ENCODE results near the gene GAL3ST1.
"Not testable (repeated sequence)": the region's sequence is repeated elsewhere in the genome, so short reads cannot be mapped to it uniquely, and the experiment has no call there.

Gene GAL3ST1

DNA sequence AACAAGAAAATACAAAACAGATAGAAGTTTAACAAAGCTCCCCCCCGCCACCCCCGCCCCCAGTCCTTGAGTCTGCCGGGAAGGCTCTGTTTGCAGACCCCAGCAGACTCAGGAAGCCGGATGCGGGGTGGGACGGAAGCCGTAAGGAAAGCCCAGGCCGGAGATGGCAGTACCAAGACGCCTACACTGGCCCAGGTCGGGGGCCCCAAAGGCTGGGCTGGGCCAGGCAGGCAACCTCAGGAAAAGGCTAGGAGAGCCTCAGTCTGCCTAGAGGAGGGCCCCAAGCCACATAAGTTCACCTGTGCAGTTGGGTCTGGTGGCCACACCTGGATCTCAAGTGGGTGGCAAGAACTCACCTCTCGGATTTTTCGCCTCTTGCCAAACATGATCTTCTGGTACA lies 4.0 kb upstream of the GAL3ST1 start:
- Histone ChIP-seq H3K9me3 (ENCODE audit: control insufficient read depth, insufficient read depth, low read length) (no peaks in the 10 kb centered on the region), H3K4me1 (ENCODE audit: control insufficient read depth, insufficient read depth, low read length) (peaks cover 6% of the 10 kb centered on the region), H3K36me3 (ENCODE audit: control insufficient read depth, insufficient read depth, low read length) (peaks cover 71% of the 10 kb centered on the region), H3K4me3 (ENCODE audit: low read length) (no peak overlapping the region), H3K27ac (ENCODE audit: low read length) (no peak overlapping the region), H3K27me3 (ENCODE audit: control insufficient read depth, insufficient read depth, low read length) (no peaks in the 10 kb centered on the region)
- no CpG with 5 or more reads among the region's 12 CpGs for WGBS (ENCODE audit: insufficient coverage, insufficient read length)
- no peak for DNase-seq (ENCODE audit: low read depth, low spot score)

DNA sequence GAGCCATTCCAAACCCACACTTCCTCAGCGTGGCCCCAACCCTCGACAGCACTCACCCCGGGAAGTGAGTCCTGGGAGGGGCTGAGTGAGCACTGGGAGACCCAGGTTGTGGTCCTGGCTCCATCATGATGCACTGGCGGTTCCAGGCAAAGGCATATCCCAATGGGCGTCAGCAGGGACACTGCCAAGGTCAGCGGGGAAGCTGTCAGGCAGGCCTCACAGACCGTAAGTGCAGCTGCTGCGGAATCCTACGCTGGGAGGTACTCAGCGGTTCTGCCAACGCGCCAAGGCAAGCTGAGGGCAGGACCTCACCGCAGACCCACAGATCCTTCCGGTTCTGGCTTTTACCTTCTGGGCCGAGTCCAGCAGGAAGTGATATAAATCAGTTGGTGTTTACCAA lies 1.4 kb upstream of the GAL3ST1 start:
- Histone ChIP-seq H3K36me3 (ENCODE audit: control insufficient read depth, insufficient read depth, low read length) (peaks cover 49% of the 10 kb centered on the region), H3K27me3 (ENCODE audit: control insufficient read depth, insufficient read depth, low read length) (no peaks in the 10 kb centered on the region)
- no peak for DNase-seq (ENCODE audit: low read depth, low spot score)

DNA sequence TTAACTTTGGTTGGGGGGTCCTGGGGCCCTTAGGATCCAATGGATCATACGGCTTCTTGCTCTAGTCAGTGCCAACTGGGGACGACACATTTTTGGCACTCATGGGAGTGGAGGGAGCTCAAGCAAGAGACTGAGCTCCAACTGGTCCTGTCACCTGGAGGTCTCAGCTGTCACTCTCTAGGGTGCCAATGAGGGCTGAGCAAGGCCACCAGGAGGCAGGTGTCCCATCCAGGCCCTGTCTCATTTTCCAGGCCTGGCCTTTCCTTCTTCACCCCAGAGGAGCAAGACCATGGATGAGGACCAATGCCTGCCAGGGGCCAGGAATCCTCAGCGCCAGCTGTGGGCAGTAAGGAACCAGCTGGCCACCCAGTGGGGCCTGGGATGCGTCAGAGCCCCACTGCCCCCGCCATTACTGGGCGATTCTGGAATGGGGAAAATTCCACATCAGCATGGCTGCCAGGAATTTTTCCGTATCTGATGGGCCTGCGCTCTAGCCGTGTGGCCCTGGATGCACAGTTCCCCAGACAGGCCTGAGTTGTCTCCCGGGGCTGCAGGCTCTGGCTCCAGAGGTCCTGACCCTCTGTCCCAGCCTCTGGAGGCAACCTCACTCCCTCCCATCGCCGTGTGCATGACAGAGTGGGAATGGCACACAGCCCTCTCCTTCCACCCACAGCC lies 669 bp upstream of the GAL3ST1 start:
- DNase-seq (ENCODE audit: low read depth, low spot score) = no peak
- peaks cover 42% of the 10 kb centered on the region for H3K36me3 ChIP-seq (ENCODE audit: control insufficient read depth, insufficient read depth, low read length)
- no CpG with 5 or more reads among the region's 12 CpGs for WGBS (ENCODE audit: insufficient coverage, insufficient read length)
- peaks cover 11% of the 10 kb centered on the region for H3K4me1 ChIP-seq (ENCODE audit: control insufficient read depth, insufficient read depth, low read length)
- peak overlapping the region; percentile 44; the same call in 1 of the 2 replicates for H3K4me3 ChIP-seq (ENCODE audit: low read length)
- no peaks in the 10 kb centered on the region for H3K9me3 ChIP-seq (ENCODE audit: control insufficient read depth, insufficient read depth, low read length)
- no peaks in the 10 kb centered on the region for H3K27me3 ChIP-seq (ENCODE audit: control insufficient read depth, insufficient read depth, low read length)
- H3K27ac ChIP-seq (ENCODE audit: low read length) = no peak overlapping the region

More for the DNA sequence above, 1.4 kb upstream of the GAL3ST1 start:
- H3K4me3 ChIP-seq (ENCODE audit: low read length) = no peak overlapping the region
- H3K4me1 ChIP-seq (ENCODE audit: control insufficient read depth, insufficient read depth, low read length) = peaks cover 11% of the 10 kb centered on the region
- no peak overlapping the region for H3K27ac ChIP-seq (ENCODE audit: low read length)
- no peaks in the 10 kb centered on the region for H3K9me3 ChIP-seq (ENCODE audit: control insufficient read depth, insufficient read depth, low read length)
- WGBS (ENCODE audit: insufficient coverage, insufficient read length) = no CpG with 5 or more reads among the region's 15 CpGs

DNA sequence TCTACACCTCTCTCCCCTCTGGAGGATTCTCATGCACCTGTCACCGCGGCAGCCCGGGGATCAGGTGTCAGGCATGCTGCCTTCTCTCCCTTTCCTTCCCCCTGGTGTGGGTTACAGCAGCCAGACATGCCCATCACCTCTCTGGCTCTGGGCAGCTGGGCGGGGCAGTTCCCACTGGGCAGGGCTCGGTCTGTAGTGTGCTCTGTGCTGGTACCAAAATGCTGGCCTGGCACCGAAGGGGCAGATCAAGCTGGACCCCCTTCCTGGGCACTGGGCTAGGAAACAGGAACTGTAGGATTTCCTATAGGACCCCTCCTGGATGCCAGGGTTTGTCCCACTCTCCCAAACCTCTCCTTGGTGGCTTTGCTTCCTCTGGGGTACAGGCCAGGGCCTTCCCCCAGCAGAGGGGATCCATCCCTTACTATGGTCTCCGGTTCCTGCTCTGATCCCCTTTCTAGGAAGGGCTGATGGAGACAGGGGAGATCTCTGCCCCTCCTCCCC lies 821 bp downstream of the GAL3ST1 start:
- H3K4me3 ChIP-seq (ENCODE audit: low read length) = peak overlapping the region; percentile 76; the same call in 1 of the 2 replicates
- H3K9me3 ChIP-seq (ENCODE audit: control insufficient read depth, insufficient read depth, low read length) = no peaks in the 10 kb centered on the region
- H3K27ac ChIP-seq (ENCODE audit: low read length) = no peak overlapping the region
- H3K36me3 ChIP-seq (ENCODE audit: control insufficient read depth, insufficient read depth, low read length) = peaks cover 27% of the 10 kb centered on the region
- peaks cover 11% of the 10 kb centered on the region for H3K4me1 ChIP-seq (ENCODE audit: control insufficient read depth, insufficient read depth, low read length)
- no CpG with 5 or more reads among the region's 7 CpGs for WGBS (ENCODE audit: insufficient coverage, insufficient read length)
- H3K27me3 ChIP-seq (ENCODE audit: control insufficient read depth, insufficient read depth, low read length) = no peaks in the 10 kb centered on the region
- no peak for DNase-seq (ENCODE audit: low read depth, low spot score)

DNA sequence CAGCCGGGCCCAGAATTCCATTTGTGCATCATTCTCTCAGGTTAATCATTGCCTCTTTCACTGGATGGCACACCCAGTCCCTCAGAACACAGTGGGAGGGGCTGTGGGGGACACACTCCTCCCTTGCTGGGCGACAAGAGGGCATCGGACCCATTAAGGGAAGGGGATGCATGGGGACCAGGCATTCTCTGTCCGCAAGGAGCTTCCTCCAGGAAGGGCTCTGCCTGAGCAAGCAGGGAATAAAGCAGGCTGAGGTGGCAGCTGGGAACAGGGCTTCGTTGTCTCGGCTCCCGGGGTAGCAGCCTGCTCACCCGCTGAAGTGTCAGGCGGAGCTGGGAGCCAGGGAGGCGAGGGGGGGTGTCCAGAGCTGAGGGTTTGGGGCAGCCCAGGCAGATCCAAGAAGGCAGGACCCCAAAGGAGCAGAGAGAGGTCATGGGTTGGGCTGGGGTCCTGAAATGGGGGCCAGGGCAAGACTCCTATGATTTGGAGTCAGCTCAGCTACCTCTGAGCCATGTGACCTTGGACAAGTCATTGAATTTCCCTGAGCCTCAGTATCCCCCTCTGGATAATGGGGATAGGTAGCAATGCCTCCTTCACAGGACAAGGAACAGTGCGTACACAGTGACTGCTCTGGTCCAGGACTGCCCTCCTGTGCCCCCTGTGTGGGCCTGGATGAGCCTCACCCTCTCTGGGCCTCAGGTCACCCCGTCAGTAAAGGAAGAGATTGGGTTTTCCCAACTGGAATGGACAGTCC lies 1.4 kb downstream of the GAL3ST1 start:
- DNase-seq (ENCODE audit: low read depth, low spot score) = no peak
- Histone ChIP-seq H3K9me3 (ENCODE audit: control insufficient read depth, insufficient read depth, low read length) (no peaks in the 10 kb centered on the region), H3K27me3 (ENCODE audit: control insufficient read depth, insufficient read depth, low read length) (no peaks in the 10 kb centered on the region), H3K4me3 (ENCODE audit: low read length) (no peak overlapping the region), H3K4me1 (ENCODE audit: control insufficient read depth, insufficient read depth, low read length) (peaks cover 11% of the 10 kb centered on the region), H3K27ac (ENCODE audit: low read length) (no peak overlapping the region), H3K36me3 (ENCODE audit: control insufficient read depth, insufficient read depth, low read length) (peaks cover 21% of the 10 kb centered on the region; the same call in 1 of the 2 replicates)
- no CpG with 5 or more reads among the region's 12 CpGs for WGBS (ENCODE audit: insufficient coverage, insufficient read length)

DNA sequence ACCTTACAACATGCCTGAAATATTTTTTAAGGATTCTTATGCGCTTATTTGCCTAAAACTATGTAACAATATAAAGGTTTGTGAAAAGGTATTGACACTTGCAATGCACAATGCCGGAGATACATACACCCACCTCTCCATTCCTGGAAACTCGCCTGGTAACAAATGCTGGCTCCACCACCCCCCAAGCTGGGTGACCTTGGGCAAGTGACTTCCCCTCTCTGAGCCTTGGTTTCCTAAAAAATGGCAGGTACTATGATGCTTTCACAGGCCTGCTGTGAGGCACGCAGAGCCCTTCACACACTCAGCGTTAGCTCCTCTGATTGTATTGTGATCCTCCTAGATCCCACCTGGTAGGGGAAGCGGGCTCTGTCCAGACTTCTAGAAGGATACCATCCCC lies 2.3 kb downstream of the GAL3ST1 start:
- Histone ChIP-seq H3K27me3 (ENCODE audit: control insufficient read depth, insufficient read depth, low read length) (no peaks in the 10 kb centered on the region), H3K9me3 (ENCODE audit: control insufficient read depth, insufficient read depth, low read length) (no peaks in the 10 kb centered on the region), H3K4me1 (ENCODE audit: control insufficient read depth, insufficient read depth, low read length) (peaks cover 11% of the 10 kb centered on the region), H3K36me3 (ENCODE audit: control insufficient read depth, insufficient read depth, low read length) (peaks cover 15% of the 10 kb centered on the region; the same call in 1 of the 2 replicates), H3K27ac (ENCODE audit: low read length) (no peak overlapping the region), H3K4me3 (ENCODE audit: low read length) (no peak overlapping the region)
- WGBS (ENCODE audit: insufficient coverage, insufficient read length) = no CpG with 5 or more reads among the region's 6 CpGs
- DNase-seq (ENCODE audit: low read depth, low spot score) = no peak

DNA sequence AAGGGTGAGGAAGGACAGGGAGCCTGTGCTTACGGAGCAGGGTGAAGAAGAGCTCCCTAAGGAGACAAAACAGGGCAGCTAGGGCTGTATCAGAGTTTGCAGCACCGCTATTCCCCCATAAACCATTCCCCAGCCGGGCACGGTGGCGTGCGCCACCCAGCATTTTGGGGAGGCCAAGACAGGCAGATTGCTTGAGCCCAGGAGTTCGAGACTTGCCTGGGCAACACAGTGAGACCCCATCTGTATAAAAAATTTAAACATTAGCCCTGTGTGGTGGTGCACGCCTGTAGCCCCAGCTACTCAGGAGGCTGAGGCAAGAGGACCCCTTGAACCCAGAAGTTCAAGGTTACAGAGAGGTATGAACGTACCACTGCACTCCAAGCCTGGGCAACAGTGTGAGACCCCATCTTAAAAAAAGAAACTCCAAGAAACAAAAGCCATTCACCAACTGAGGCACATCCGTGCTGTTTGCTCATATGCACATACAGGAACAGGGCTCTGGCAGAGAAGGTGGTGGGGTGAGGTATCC lies 4.7 kb downstream of the GAL3ST1 start:
- Histone ChIP-seq H3K36me3 (ENCODE audit: control insufficient read depth, insufficient read depth, low read length) (no peaks in the 10 kb centered on the region), H3K27ac (ENCODE audit: low read length) (no peak overlapping the region), H3K27me3 (ENCODE audit: control insufficient read depth, insufficient read depth, low read length) (no peaks in the 10 kb centered on the region), H3K4me1 (ENCODE audit: control insufficient read depth, insufficient read depth, low read length) (peaks cover 11% of the 10 kb centered on the region), H3K4me3 (ENCODE audit: low read length) (no peak overlapping the region), H3K9me3 (ENCODE audit: control insufficient read depth, insufficient read depth, low read length) (no peaks in the 10 kb centered on the region)
- no CpG with 5 or more reads among the region's 10 CpGs for WGBS (ENCODE audit: insufficient coverage, insufficient read length)
- DNase-seq (ENCODE audit: low read depth, low spot score) = no peak

DNA sequence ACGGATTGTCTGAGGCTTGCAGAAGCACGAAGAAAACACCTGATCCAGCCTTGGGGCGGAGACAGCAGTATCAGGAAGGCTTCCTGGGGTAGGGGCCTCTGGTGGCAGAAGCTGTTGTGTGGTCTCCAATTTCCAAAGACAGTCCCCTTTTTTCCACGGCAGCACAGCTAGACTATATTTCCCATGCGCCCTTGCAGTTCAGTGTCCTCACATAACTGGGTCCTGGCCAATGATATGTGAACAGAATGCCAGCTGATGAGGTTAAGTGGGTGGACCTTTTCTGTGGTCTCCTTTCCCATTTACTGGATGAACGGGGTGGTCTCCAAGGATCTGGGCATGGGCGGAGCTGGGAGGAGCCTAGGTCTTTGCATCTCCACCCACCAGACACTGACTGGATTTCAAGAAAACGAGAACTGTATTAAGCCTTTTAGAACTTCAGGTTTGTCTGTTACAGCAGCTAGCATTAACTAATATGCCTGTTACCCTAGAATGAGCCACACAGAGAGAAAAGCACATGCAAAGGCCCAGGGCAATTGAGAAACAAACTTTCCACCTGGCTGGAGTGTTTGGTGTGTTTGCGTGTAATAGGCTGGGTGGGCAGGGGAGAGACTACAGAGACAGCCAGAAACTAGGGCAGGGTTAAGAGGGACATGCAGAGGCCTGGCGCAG lies 6.2 kb downstream of the GAL3ST1 start:
- no peaks in the 10 kb centered on the region for H3K36me3 ChIP-seq (ENCODE audit: control insufficient read depth, insufficient read depth, low read length)
- WGBS (ENCODE audit: insufficient coverage, insufficient read length) = no CpG with 5 or more reads among the region's 10 CpGs
- H3K4me1 ChIP-seq (ENCODE audit: control insufficient read depth, insufficient read depth, low read length) = peaks cover 7% of the 10 kb centered on the region
- no peak overlapping the region for H3K4me3 ChIP-seq (ENCODE audit: low read length)
- DNase-seq (ENCODE audit: low read depth, low spot score) = no peak
- no peaks in the 10 kb centered on the region for H3K27me3 ChIP-seq (ENCODE audit: control insufficient read depth, insufficient read depth, low read length)
- no peaks in the 10 kb centered on the region for H3K9me3 ChIP-seq (ENCODE audit: control insufficient read depth, insufficient read depth, low read length)
- H3K27ac ChIP-seq (ENCODE audit: low read length) = no peak overlapping the region

DNA sequence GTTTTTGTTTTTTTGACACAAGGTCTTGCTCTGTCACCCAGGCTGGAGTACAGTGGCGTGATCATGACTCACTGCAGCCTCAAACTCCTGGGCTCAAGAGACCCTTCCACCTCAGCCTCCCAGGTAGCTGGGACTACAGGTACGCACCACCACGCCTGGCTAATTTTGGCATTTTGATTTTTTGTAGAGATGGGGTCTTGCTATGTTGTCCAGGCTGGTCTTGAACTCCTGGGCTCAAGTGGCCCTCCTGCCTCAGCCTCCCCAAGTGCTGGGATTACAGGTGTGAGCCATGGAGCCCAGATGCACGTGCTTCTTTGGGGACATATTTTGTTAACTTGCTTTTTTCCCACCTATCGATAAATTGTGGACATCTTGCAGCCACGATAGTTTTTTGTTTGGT lies 7.2 kb downstream of the GAL3ST1 start:
- not testable (repeated sequence) for H3K36me3 ChIP-seq (ENCODE audit: control insufficient read depth, insufficient read depth, low read length); H3K4me3 ChIP-seq (ENCODE audit: low read length); DNase-seq (ENCODE audit: low read depth, low spot score); H3K9me3 ChIP-seq (ENCODE audit: control insufficient read depth, insufficient read depth, low read length); H3K27ac ChIP-seq (ENCODE audit: low read length); H3K27me3 ChIP-seq (ENCODE audit: control insufficient read depth, insufficient read depth, low read length); H3K4me1 ChIP-seq (ENCODE audit: control insufficient read depth, insufficient read depth, low read length)
- WGBS (ENCODE audit: insufficient coverage, insufficient read length) = no CpG with 5 or more reads among the region's 6 CpGs

DNA sequence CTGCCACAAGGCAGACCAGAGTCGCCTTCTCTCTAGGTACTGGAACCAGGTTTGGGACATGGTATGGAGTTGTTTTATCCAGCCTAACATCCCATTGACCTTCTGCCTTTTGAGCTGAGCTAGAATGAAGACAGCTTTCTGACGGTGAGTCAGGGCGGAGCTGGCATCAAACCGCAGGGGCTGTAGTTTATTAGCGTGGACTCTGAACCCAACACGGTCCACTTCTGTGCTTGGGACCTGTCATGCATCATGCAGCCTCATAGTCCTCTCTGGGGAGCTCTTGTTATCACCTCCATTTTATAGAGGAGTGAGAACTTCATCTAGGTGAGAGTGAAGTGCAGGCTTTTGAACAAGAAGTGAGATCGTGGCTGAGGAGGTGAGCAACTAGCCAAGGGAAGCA lies 8.3 kb downstream of the GAL3ST1 start:
- H3K4me3 ChIP-seq (ENCODE audit: low read length) = no peak overlapping the region
- no peaks in the 10 kb centered on the region for H3K36me3 ChIP-seq (ENCODE audit: control insufficient read depth, insufficient read depth, low read length)
- H3K27me3 ChIP-seq (ENCODE audit: control insufficient read depth, insufficient read depth, low read length) = no peaks in the 10 kb centered on the region
- no peaks in the 10 kb centered on the region for H3K9me3 ChIP-seq (ENCODE audit: control insufficient read depth, insufficient read depth, low read length)
- no peak overlapping the region for H3K27ac ChIP-seq (ENCODE audit: low read length)
- no CpG with 5 or more reads among the region's 7 CpGs for WGBS (ENCODE audit: insufficient coverage, insufficient read length)
- H3K4me1 ChIP-seq (ENCODE audit: control insufficient read depth, insufficient read depth, low read length) = peaks cover 10% of the 10 kb centered on the region
- no peak for DNase-seq (ENCODE audit: low read depth, low spot score)
